ENCODE measurements around the gene ROR1.

DNA sequence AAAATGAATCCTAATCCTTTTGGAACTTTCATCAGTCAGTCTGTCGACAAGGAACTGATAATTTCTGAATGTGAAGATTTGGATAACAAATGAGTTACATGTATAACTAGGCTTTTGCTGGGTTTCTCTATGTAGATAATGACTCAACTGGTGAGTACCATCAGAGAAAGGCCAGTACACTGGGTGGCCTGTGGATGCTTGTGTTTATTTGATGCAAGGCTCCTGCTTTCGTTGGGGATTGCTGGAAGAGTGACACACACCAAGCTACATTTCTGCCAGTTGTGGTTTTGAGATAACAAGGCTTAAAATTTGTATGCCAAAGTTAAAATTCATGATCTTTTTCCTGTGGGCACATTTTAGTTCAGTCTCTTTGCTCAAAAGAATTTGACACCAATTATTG, 314.0 kb downstream of the ROR1 start:
- TF ChIP-seq, protein P1, sequence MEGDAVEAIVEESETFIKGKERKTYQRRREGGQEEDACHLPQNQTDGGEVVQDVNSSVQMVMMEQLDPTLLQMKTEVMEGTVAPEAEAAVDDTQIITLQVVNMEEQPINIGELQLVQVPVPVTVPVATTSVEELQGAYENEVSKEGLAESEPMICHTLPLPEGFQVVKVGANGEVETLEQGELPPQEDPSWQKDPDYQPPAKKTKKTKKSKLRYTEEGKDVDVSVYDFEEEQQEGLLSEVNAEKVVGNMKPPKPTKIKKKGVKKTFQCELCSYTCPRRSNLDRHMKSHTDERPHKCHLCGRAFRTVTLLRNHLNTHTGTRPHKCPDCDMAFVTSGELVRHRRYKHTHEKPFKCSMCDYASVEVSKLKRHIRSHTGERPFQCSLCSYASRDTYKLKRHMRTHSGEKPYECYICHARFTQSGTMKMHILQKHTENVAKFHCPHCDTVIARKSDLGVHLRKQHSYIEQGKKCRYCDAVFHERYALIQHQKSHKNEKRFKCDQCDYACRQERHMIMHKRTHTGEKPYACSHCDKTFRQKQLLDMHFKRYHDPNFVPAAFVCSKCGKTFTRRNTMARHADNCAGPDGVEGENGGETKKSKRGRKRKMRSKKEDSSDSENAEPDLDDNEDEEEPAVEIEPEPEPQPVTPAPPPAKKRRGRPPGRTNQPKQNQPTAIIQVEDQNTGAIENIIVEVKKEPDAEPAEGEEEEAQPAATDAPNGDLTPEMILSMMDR (IDR thresholded peaks at IDR 0.05; ENCODE audit: low read depth, low read length): no peak
- TF ChIP-seq POLR2A (IDR thresholded peaks at IDR 0.05; ENCODE audit: extremely low read depth, insufficient read length): no peak
- no peak for TF ChIP-seq MYC (IDR thresholded peaks at IDR 0.05; ENCODE audit: low read depth, low read length)
